Thymus (tissue), 11 donors: ENCODE data around the gene CDCP1. TPM values are rescaled to one million over a fixed set of nuclear protein-coding genes. Genes with fewer than 3 reads are reported as not detected.

Source experiments
- DNase-seq, 9 donors: peaks; one replicate each; pipeline ENCODE4 v3.0.0-alpha.2; 2013; ENCODE audit warnings: low spot score in 9 of 9, low read depth in 6 of 9, missing footprints in 1 of 9
- H3K27ac ChIP-seq, 2 donors: one replicate each; pipeline ENCODE4 v1.5.1; 2013; ENCODE audit warnings: control low read depth in 1 of 2, low read depth in 1 of 2, low read length in 1 of 2, mild to moderate bottlenecking in 1 of 2, moderate library complexity in 1 of 2
- H3K27me3 ChIP-seq, 2 donors: one replicate each; pipeline ENCODE4 v1.5.1; 2013; ENCODE audit warnings: low read length in 1 of 2; ENCODE audit not compliant: control insufficient read depth in 2 of 2, insufficient read depth in 1 of 2
- H3K36me3 ChIP-seq, 2 donors: one replicate each; pipeline ENCODE4 v1.5.1; 2013; ENCODE audit warnings: low read length in 1 of 2, mild to moderate bottlenecking in 1 of 2, moderate library complexity in 1 of 2; ENCODE audit not compliant: control insufficient read depth in 2 of 2, insufficient read depth in 2 of 2
- H3K4me1 ChIP-seq, 2 donors: one replicate each; pipeline ENCODE4 v1.5.1; 2013; ENCODE audit warnings: low read length in 2 of 2; ENCODE audit not compliant: control insufficient read depth in 2 of 2, insufficient read depth in 2 of 2
- H3K4me3 ChIP-seq, 2 donors: one replicate each; pipeline ENCODE4 v1.5.1; 2013; ENCODE audit warnings: low read length in 2 of 2, control low read depth in 1 of 2, mild to moderate bottlenecking in 1 of 2
- H3K9me3 ChIP-seq, 2 donors: one replicate each; pipeline ENCODE4 v1.5.1; 2013; ENCODE audit warnings: low read length in 1 of 2, mild to moderate bottlenecking in 1 of 2; ENCODE audit not compliant: control insufficient read depth in 2 of 2, insufficient read depth in 1 of 2
- WGBS: extraction: QIAGEN DNeasy Blood & Tissue Kit; methylation state at CpG from one replicate; pipeline ENCODE4 v1.1.7; 2013; 5-methylcytosine and 5-hydroxymethylcytosine counted together
- polyA plus RNA-seq: library from polyadenylated mRNA; stranded (reverse); fragments of 200-250 nt; gene quantifications from one replicate; pipeline ENCODE4 v1.2.3, GENCODE V29; 2013
- total RNA-seq: library from RNA; stranded (reverse); fragments of 120-200 nt; gene quantifications from one replicate; pipeline ENCODE4 v1.2.4, GENCODE V29; 2013
- donor health status: healthy.

The CDCP1 gene
- total and polyA plus RNA-seq, 2 donors: 0.52 to 2.3 TPM

- 97% methylated on average over 2 of the region's 2 CpGs for WGBS
- no peaks in the 10 kb centered on the region for H3K9me3 ChIP-seq
- H3K27me3 ChIP-seq: peaks cover 0 to 3% of the 10 kb centered on the region in 2 donors
- no peak overlapping the region for H3K27ac ChIP-seq
- H3K4me1 ChIP-seq: peaks cover 0 to 8% of the 10 kb centered on the region in 2 donors
- DNase-seq: no peak
- no peak overlapping the region for H3K4me3 ChIP-seq
- no peaks in the 10 kb centered on the region for H3K36me3 ChIP-seq
Measured at GRCh38 chr3:45185052-45185451, 38.9 kb upstream of the CDCP1 start.

GRCh38 chr3:45183872-45184262 is 37.7 kb upstream of the CDCP1 start:
- no peak for DNase-seq
- Histone ChIP-seq H3K27ac (no peak overlapping the region), H3K4me1 (peaks cover 0 to 12% of the 10 kb centered on the region in 2 donors), H3K36me3 (no peaks in the 10 kb centered on the region), H3K9me3 (no peaks in the 10 kb centered on the region), H3K4me3 (no peak overlapping the region), H3K27me3 (peaks cover 0 to 3% of the 10 kb centered on the region in 2 donors)
- 96% methylated on average over 7 of the region's 7 CpGs for WGBS

- H3K36me3 ChIP-seq: no peaks in the 10 kb centered on the region
- H3K27ac ChIP-seq: no peak overlapping the region
- WGBS: 69% methylated on average over 7 of the region's 7 CpGs
- no peak overlapping the region for H3K4me3 ChIP-seq
- H3K9me3 ChIP-seq: no peaks in the 10 kb centered on the region
- peaks cover 0 to 3% of the 10 kb centered on the region in 2 donors for H3K27me3 ChIP-seq
- peak in 1 of 9 donors; percentile 12 for DNase-seq
- H3K4me1 ChIP-seq: peaks cover 0 to 15% of the 10 kb centered on the region in 2 donors
Measured at GRCh38 chr3:45182915-45183871, 37.0 kb upstream of the CDCP1 start.

GRCh38 chr3:45181496-45181895 is 35.3 kb upstream of the CDCP1 start:
- Histone ChIP-seq H3K27me3 (peaks cover 0 to 3% of the 10 kb centered on the region in 2 donors), H3K4me1 (peaks cover 0 to 13% of the 10 kb centered on the region in 2 donors), H3K36me3 (no peaks in the 10 kb centered on the region), H3K9me3 (no peaks in the 10 kb centered on the region), H3K4me3 (no peak overlapping the region), H3K27ac (no peak overlapping the region)
- WGBS: 81% methylated on average over 5 of the region's 5 CpGs
- no peak for DNase-seq

GRCh38 chr3:45180899-45181298 is 34.7 kb upstream of the CDCP1 start:
- no peaks in the 10 kb centered on the region for H3K36me3 ChIP-seq
- no peak overlapping the region for H3K27ac ChIP-seq
- DNase-seq: no peak
- no peaks in the 10 kb centered on the region for H3K9me3 ChIP-seq
- H3K4me1 ChIP-seq: peaks cover 0 to 13% of the 10 kb centered on the region in 2 donors
- H3K27me3 ChIP-seq: peaks cover 0 to 3% of the 10 kb centered on the region in 2 donors
- WGBS: 91% methylated on average over 7 of the region's 7 CpGs
- no peak overlapping the region for H3K4me3 ChIP-seq

GRCh38 chr3:45180051-45180450 is 33.9 kb upstream of the CDCP1 start:
- Histone ChIP-seq H3K27me3 (peaks cover 0 to 3% of the 10 kb centered on the region in 2 donors), H3K36me3 (no peaks in the 10 kb centered on the region), H3K4me1 (peaks cover 0 to 13% of the 10 kb centered on the region in 2 donors), H3K9me3 (no peaks in the 10 kb centered on the region), H3K4me3 (no peak overlapping the region), H3K27ac (no peak overlapping the region)
- no peak for DNase-seq
- 79% methylated on average over 6 of the region's 6 CpGs for WGBS

- no peak overlapping the region for H3K27ac ChIP-seq
- H3K4me3 ChIP-seq: no peak overlapping the region
- H3K4me1 ChIP-seq: peaks cover 0 to 13% of the 10 kb centered on the region in 2 donors
- WGBS: 98% methylated on average over 3 of the region's 3 CpGs
- no peak for DNase-seq
- H3K9me3 ChIP-seq: no peaks in the 10 kb centered on the region
- peaks cover 0 to 3% of the 10 kb centered on the region in 2 donors for H3K27me3 ChIP-seq
- H3K36me3 ChIP-seq: no peaks in the 10 kb centered on the region
Measured at GRCh38 chr3:45179163-45179562, 33.0 kb upstream of the CDCP1 start.

GRCh38 chr3:45178183-45179023 is 32.2 kb upstream of the CDCP1 start:
- H3K9me3 ChIP-seq: no peaks in the 10 kb centered on the region
- H3K36me3 ChIP-seq: no peaks in the 10 kb centered on the region
- peaks cover 0 to 13% of the 10 kb centered on the region in 2 donors for H3K4me1 ChIP-seq
- H3K27me3 ChIP-seq: peaks cover 0 to 3% of the 10 kb centered on the region in 2 donors
- H3K27ac ChIP-seq: no peak overlapping the region
- DNase-seq: no peak
- WGBS: 92% methylated on average over 13 of the region's 13 CpGs
- H3K4me3 ChIP-seq: no peak overlapping the region

- Histone ChIP-seq H3K27me3 (peaks cover 0 to 3% of the 10 kb centered on the region in 2 donors), H3K36me3 (no peaks in the 10 kb centered on the region), H3K27ac (no peak overlapping the region), H3K4me3 (no peak overlapping the region), H3K4me1 (peaks cover 0 to 13% of the 10 kb centered on the region in 2 donors), H3K9me3 (no peaks in the 10 kb centered on the region)
- 95% methylated on average over 4 of the region's 4 CpGs for WGBS
- DNase-seq: no peak
Measured at GRCh38 chr3:45176912-45177311, 30.7 kb upstream of the CDCP1 start.
